IMR-90 (cell line): ENCODE data around the gene MS4A15. TPM values are rescaled to one million over a fixed set of nuclear protein-coding genes. Genes with fewer than 3 reads are reported as not detected.

ENCODE experiments used
- ATAC-seq: fragments of 200-7000 bp; cut with Tn5 transposase; 2 replicates; pipeline ENCODE4 v1.9.1; 2020; ENCODE audit warnings: low read depth, mild to moderate bottlenecking, moderate library complexity
- BruUV-seq: library from RNA; stranded (reverse); fragments of 400-500 nt; replicated peaks from 2 replicates; lab custom pipeline; 2021; lab: Mats Ljungman, UMichigan
- CTCF ChIA-PET: fragments of 300-600 bp; formaldehyde crosslinking; extraction: SDS; loops from one replicate; lab custom pipeline; 2021; ENCODE audit warnings: antibody characterized with exemption; lab: Yijun Ruan, JAX
- POLR2A ChIA-PET: fragments of 300-600 bp; sonication (Branson Sonifier 250); formaldehyde crosslinking; loops from one replicate; lab custom pipeline; 2022; ENCODE audit warnings: antibody characterized with exemption; ENCODE audit not compliant: unreplicated experiment; lab: Charles Lee
- DNase-seq: peaks from one replicate; pipeline ENCODE4 v3.0.0; 2013
- H2AFZ ChIP-seq: replicated peaks from 2 replicates; pipeline ENCODE3; 2013; ENCODE audit warnings: low read length, mild to moderate bottlenecking; ENCODE audit not compliant: poor library complexity
- H2AK5ac ChIP-seq: 2 replicates; pipeline ENCODE4 v1.6.1; 2013; ENCODE audit warnings: low read depth, low read length, inconsistent platforms
- H2AK9ac ChIP-seq: replicated peaks from 2 replicates; pipeline ENCODE3; 2013; ENCODE audit warnings: mild to moderate bottlenecking, low read depth, low read length, moderate library complexity; ENCODE audit not compliant: poor library complexity
- H2BK120ac ChIP-seq: 2 replicates; pipeline ENCODE4 v1.6.1; 2013; ENCODE audit warnings: low read depth, low read length, inconsistent platforms
- H2BK15ac ChIP-seq: 3 replicates; pipeline ENCODE4 v1.6.1; 2013; ENCODE audit warnings: low read depth, low read length, inconsistent platforms
- H2BK20ac ChIP-seq: 2 replicates; pipeline ENCODE4 v1.6.1; 2013; ENCODE audit warnings: low read depth, mild to moderate bottlenecking, inconsistent platforms, low read length, moderate library complexity
- H2BK5ac ChIP-seq: 2 replicates; pipeline ENCODE4 v1.6.1; 2013; ENCODE audit warnings: mild to moderate bottlenecking, low read depth, low read length, inconsistent platforms; ENCODE audit not compliant: poor library complexity, severe bottlenecking
- H3K14ac ChIP-seq: replicated peaks from 2 replicates; pipeline ENCODE4 v1.6.1; 2013; ENCODE audit warnings: low read depth, low read length, inconsistent platforms
- H3K18ac ChIP-seq: 2 replicates; pipeline ENCODE4 v1.6.1; 2013; ENCODE audit warnings: low read depth, low read length, control low read depth
- H3K23ac ChIP-seq: 2 replicates; pipeline ENCODE4 v1.6.1; 2013; ENCODE audit warnings: low read depth, low read length, inconsistent platforms
- H3K27ac ChIP-seq: 2 replicates; pipeline ENCODE4 v1.5.1; 2013; ENCODE audit warnings: mild to moderate bottlenecking, control low read depth, low read length; ENCODE audit not compliant: insufficient read depth
- H3K27me3 ChIP-seq: 2 replicates; pipeline ENCODE4 v1.6.1; 2013; ENCODE audit warnings: low read length; ENCODE audit not compliant: control insufficient read depth, insufficient read depth
- H3K36me3 ChIP-seq: 2 replicates; pipeline ENCODE4 v1.6.1; 2013; ENCODE audit warnings: low read length, mixed read lengths; ENCODE audit not compliant: control insufficient read depth, insufficient read depth
- H3K4ac ChIP-seq: 2 replicates; pipeline ENCODE4 v1.6.1; 2013; ENCODE audit warnings: low read depth, low read length, inconsistent platforms
- H3K4me1 ChIP-seq: 2 replicates; pipeline ENCODE4 v1.6.1; 2013; ENCODE audit warnings: low read length, mixed read lengths; ENCODE audit not compliant: control insufficient read depth, insufficient read depth
- H3K4me2 ChIP-seq: 2 replicates; pipeline ENCODE4 v1.6.1; 2013; ENCODE audit warnings: low read depth, mild to moderate bottlenecking, control low read depth, low read length, moderate library complexity
- H3K4me3 ChIP-seq: 2 replicates; pipeline ENCODE4 v1.5.1; 2013; ENCODE audit warnings: low read depth, mild to moderate bottlenecking, control low read depth, low read length, moderate library complexity; ENCODE audit not compliant: insufficient read depth
- H3K56ac ChIP-seq: 2 replicates; pipeline ENCODE4 v1.6.1; 2013; ENCODE audit warnings: low read length, inconsistent platforms; ENCODE audit not compliant: insufficient read depth; ENCODE audit errors: extremely low read depth
- H3K79me1 ChIP-seq, 2 experiments: 2 replicates each; pipeline ENCODE4 v1.6.1; 2013; ENCODE audit warnings: low read length in 2 of 2, inconsistent platforms in 1 of 2, low read depth in 1 of 2
- H3K9ac ChIP-seq: 2 replicates; pipeline ENCODE4 v1.6.1; 2013; ENCODE audit warnings: low read depth, low read length, control low read depth
- H3K9me1 ChIP-seq: 2 replicates; pipeline ENCODE4 v1.6.1; 2013; ENCODE audit warnings: low read length, inconsistent platforms; ENCODE audit not compliant: insufficient read depth
- H3K9me3 ChIP-seq: 2 replicates; pipeline ENCODE4 v1.6.1; 2013; ENCODE audit warnings: low read length; ENCODE audit not compliant: control insufficient read depth, insufficient read depth
- H4K20me1 ChIP-seq: 2 replicates; pipeline ENCODE4 v1.6.1; 2013; ENCODE audit warnings: low read length, inconsistent platforms; ENCODE audit not compliant: insufficient read depth
- H4K5ac ChIP-seq: 2 replicates; pipeline ENCODE4 v1.6.1; 2013; ENCODE audit warnings: mild to moderate bottlenecking, low read depth, low read length, control low read depth
- H4K8ac ChIP-seq, 2 experiments: 2 replicates each; pipeline ENCODE4 v1.6.1; 2013; ENCODE audit warnings: low read depth in 2 of 2, low read length in 2 of 2, control low read depth in 1 of 2, inconsistent platforms in 1 of 2
- H4K91ac ChIP-seq: 2 replicates; pipeline ENCODE4 v1.6.1; 2013; ENCODE audit warnings: low read depth, low read length, inconsistent platforms; ENCODE audit not compliant: insufficient read depth
- BHLHE40 ChIP-seq: fragments of 150-350 bp; IDR thresholded peaks from 2 replicates; pipeline ENCODE4 v1.6.1; 2016; ENCODE audit warnings: mild to moderate bottlenecking, low read depth, low read length
- CEBPB ChIP-seq: IDR thresholded peaks from 2 replicates; pipeline ENCODE4 v1.6.1; 2012; ENCODE audit warnings: low read depth, low read length, improper control_type of control experiment
- CHD1 ChIP-seq: IDR thresholded peaks from 2 replicates; pipeline ENCODE4 v1.6.1; 2012; ENCODE audit warnings: low read depth, low read length, improper control_type of control experiment
- CTCF ChIP-seq: conservative IDR thresholded peaks from 2 replicates; pipeline ENCODE4 v1.5.1; 2012; ENCODE audit warnings: mild to moderate bottlenecking, low read depth, low read length, improper control_type of control experiment
- ELK1 ChIP-seq: fragments of 150-350 bp; IDR thresholded peaks from 2 replicates; pipeline ENCODE4 v1.6.1; 2016; ENCODE audit warnings: low read depth, mild to moderate bottlenecking, low read length, moderate library complexity, borderline replicate concordance
- FOS ChIP-seq: fragments of 150-350 bp; IDR thresholded peaks from 2 replicates; pipeline ENCODE4 v1.6.1; 2016; ENCODE audit warnings: low read depth, low read length
- MAFK ChIP-seq: IDR thresholded peaks from 2 replicates; pipeline ENCODE4 v1.6.1; 2012; ENCODE audit warnings: low read depth, low read length, improper control_type of control experiment
- MAZ ChIP-seq: IDR thresholded peaks from 2 replicates; pipeline ENCODE4 v1.6.1; 2012; ENCODE audit warnings: low read depth, mild to moderate bottlenecking, low read length, improper control_type of control experiment, moderate library complexity, borderline replicate concordance
- MXI1 ChIP-seq: IDR thresholded peaks from 2 replicates; pipeline ENCODE4 v1.6.1; 2012; ENCODE audit warnings: low read depth, mild to moderate bottlenecking, low read length, moderate library complexity, borderline replicate concordance
- NFE2L2 ChIP-seq: fragments of 150-350 bp; IDR thresholded peaks from 2 replicates; pipeline ENCODE4 v1.6.1; 2016; ENCODE audit warnings: low read depth, mild to moderate bottlenecking, low read length
- RAD21 ChIP-seq: IDR thresholded peaks from 2 replicates; pipeline ENCODE4 v1.6.1; 2012; ENCODE audit warnings: low read length, improper control_type of control experiment
- RFX5 ChIP-seq: IDR thresholded peaks from 2 replicates; pipeline ENCODE4 v1.8.0; 2012; ENCODE audit warnings: low read depth, mild to moderate bottlenecking, low read length, moderate library complexity
- SMC3 ChIP-seq: fragments of 150-350 bp; IDR thresholded peaks from 2 replicates; pipeline ENCODE4 v1.6.1; 2016; ENCODE audit warnings: low read depth, mild to moderate bottlenecking, antibody characterized with exemption, low read length, moderate library complexity
- USF2 ChIP-seq: fragments of 150-350 bp; IDR thresholded peaks from 2 replicates; pipeline ENCODE4 v1.6.1; 2017; ENCODE audit warnings: mild to moderate bottlenecking, antibody characterized with exemption, low read length, low read depth
- WGBS, 2 experiments: methylation state at CpG; one replicate each; pipeline versions ENCODE4 v1.1.5 to v1.1.7; 2013; ENCODE audit warnings: missing lambda C conversion rate in 2 of 2; ENCODE audit not compliant: insufficient read length in 1 of 2; ENCODE audit errors: extremely low coverage in 2 of 2; 5-methylcytosine and 5-hydroxymethylcytosine counted together
- dilution Hi-C: fragments of 300-500 bp; cut with HindIII; formaldehyde crosslinking; loops from one replicate; pipeline ENCODE4 v1.14.3; 2018; ENCODE audit warnings: low sequenced_read_pairs; ENCODE audit not compliant: unreplicated experiment
- in situ Hi-C: fragments of 300-500 bp; cut with MboI; formaldehyde crosslinking; loops from 3 replicates; pipeline ENCODE4 v1.14.3; 2019; ENCODE audit warnings: low sequenced_read_pairs, inconsistent platforms, mixed read lengths
- intact Hi-C: fragments of 100-400 bp; cut with micrococcal nuclease; formaldehyde crosslinking; loops from 2 replicates; pipeline ENCODE4 v1.10.0; 2022
- polyA plus RNA-seq, 3 experiments: library from polyadenylated mRNA; depleted of rRNA; stranded (reverse); fragments of >200 nt; gene quantifications; 2 replicates each; pipeline ENCODE4 v1.2.3, GENCODE V29; 2012; ENCODE audit warnings: low replicate concordance in 1 of 3
- total RNA-seq: library from RNA; depleted of rRNA; stranded (reverse); fragments of >200 nt; gene quantifications from 2 replicates; pipeline ENCODE4 v1.2.3, GENCODE V29; 2012

Gene MS4A15
- total and polyA plus RNA-seq, 2 of the 4 experiments (the other 2 are of a cell fraction) = not detected

DNA sequence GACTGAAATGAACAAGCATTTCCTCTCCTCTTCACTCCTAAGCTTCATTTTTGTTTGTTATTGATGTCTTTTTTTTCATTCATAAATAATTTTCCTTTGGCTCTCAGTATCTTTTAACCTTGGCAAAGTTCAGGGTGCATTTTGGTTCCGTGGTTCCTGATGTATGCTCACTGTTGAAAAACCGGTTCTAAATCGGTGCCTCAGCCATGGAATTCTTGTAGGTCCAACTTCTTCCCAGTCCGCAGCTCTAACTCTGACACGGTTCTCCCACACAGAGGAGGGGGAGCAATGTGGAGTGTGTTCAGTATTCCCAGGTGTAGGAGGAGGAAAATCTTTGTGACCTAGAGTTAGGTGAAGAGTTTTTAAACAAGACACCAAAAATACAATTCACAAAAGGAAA lies 12.6 kb upstream of the MS4A15 start:
- dilution Hi-C loops (no loop called here), in situ Hi-C loops (no loop called here), intact Hi-C loops (no loop called here)
- Histone ChIP-seq H4K8ac (no peak overlapping the region), H2BK5ac (no peak overlapping the region), H3K79me1 (no peaks in the 10 kb centered on the region), H2BK20ac (no peak overlapping the region), H2AFZ (no peak overlapping the region), H3K23ac (no peak overlapping the region), H2AK9ac (no peak overlapping the region), H4K20me1 (no peaks in the 10 kb centered on the region), H3K56ac (no peak overlapping the region), H3K9ac (no peak overlapping the region), H3K18ac (no peak overlapping the region), H3K27me3 (no peaks in the 10 kb centered on the region), H3K36me3 (no peaks in the 10 kb centered on the region), H3K4me1 (no peaks in the 10 kb centered on the region), H2BK15ac (no peak overlapping the region), H3K4me2 (no peak overlapping the region), H3K4me3 (no peak overlapping the region), H3K4ac (no peak overlapping the region), H3K27ac (no peak overlapping the region), H3K9me3 (0 out of 2 replicates have a peak, but pooled peaks cover 2% of the 10 kb centered on the region), H3K14ac (no peak overlapping the region), H2BK120ac (no peak overlapping the region), H4K5ac (no peak overlapping the region), H3K9me1 (no peaks in the 10 kb centered on the region), H2AK5ac (no peak overlapping the region), H4K91ac (no peak overlapping the region)
- ATAC-seq (no peak), DNase-seq (no peak)
- TF ChIP-seq CTCF (no peak), NFE2L2 (no peak), MAZ (no peak), CEBPB (no peak), SMC3 (no peak), USF2 (no peak), RAD21 (no peak), CHD1 (no peak), FOS (no peak), MAFK (no peak), RFX5 (no peak), MXI1 (no peak), BHLHE40 (no peak), ELK1 (no peak)
- WGBS, 2 experiments = no CpG with 5 or more reads among the region's 5 CpGs
- BruUV-seq = no TSS peak
- ChIA-PET POLR2A (no interaction called here), CTCF (no interaction called here)
